GM21737 (cell line): ENCODE measurements around the gene PEX10.
A peak's percentile ranks its signal among the peaks of the same experiment; 100 is the strongest.

Source experiments
- ATAC-seq: cut with Tn5 transposase; IDR thresholded peaks from one replicate; pipeline ENCODE4 v1.9.1; 2021; ENCODE audit warnings: mild to moderate bottlenecking, moderate library complexity; ENCODE audit not compliant: unreplicated experiment

The PEX10 gene

DNA sequence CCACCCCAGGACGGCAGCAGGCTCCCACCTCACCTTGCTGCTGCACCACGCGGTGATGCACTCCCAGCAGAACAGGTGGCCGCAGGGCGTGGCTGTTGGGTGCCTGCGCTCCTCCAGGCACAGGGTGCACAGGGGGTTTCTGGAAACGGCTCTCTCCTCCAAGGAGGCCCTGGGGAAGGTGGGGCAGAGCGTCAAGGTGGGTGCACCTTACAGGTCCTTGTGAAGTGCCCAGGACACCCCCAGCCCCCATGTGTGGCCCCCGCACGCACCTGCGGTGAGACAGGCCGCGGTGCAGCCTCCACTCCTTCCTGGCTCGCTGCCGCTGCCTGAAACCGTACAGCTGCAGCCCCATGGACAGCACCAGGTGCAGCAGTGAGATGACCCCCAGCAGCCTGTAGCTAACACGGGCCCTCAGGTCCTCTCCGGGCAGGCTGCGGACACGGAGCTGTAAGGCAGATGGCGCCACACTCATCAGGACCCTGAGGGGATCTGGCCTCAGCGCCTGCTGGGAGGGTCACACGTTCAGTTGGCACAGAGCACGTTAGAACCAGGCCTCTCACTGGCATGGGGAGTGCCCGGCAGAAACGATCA is 5.8 kb downstream of the PEX10 start:
- no peak for ATAC-seq

DNA sequence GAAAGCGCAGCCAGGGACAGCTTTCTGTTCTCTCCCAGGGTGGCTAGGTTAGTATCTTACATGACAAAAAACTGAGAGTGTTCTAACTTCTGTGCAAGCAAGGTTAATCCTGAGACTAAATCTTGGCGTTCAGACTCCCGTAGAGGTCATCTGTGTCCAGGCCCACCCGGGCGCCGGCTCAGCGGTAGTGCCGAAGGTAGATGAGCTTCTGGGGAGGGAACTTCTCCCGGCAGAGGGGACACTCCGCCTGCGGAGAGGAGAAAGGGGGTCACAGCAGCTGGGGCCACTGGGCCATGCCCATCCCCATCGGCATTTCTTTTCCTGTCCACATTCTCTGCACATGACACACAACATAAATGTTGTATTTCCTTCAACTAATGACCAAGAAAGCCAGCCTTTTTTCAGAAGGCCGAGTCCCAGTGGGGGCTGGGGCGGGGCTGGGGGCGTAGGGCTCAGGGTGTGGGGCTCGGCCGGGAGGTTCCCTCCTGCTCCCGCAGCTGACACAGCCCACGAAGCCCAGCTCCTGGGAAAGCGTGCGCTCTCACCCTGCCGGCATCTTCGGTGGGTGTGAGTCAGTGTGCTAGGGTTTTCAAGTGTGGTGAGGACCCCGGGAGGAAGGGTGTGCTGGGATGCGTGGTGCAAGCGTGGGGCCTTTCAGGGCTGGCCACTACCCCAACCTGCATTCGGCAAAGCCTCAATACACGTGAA is 6.6 kb downstream of the PEX10 start:
- no peak for ATAC-seq

DNA sequence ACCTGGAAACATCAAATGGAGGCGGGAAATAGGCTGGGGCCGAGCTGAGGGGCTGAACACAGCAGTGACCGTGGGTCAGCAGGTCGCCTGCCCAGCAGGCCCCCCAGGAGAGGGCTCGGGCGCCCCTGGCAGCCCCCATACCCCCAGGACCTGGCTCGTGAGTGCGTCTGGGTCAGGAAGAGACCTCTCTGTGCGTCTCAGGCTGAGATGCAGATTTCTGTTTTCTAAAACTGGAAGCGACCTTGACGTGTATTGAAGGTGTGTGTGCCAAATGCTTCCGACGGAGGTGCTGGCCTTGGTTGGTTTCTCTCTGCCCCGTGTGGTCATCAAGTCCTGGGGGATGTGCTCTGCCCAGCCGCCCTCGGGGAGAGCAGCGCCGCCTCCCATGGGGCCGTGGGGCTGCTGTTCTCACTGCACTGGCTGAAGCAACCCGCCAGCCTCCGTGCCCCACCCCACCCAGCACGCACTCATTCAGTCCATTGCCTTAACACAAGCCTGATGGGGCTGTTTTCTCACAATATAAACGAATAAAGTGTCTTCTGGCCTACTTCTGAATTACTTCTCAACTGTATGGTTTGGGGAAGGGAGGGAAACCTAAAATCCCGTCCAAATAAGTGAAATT is 7.4 kb downstream of the PEX10 start:
- ATAC-seq = no peak

DNA sequence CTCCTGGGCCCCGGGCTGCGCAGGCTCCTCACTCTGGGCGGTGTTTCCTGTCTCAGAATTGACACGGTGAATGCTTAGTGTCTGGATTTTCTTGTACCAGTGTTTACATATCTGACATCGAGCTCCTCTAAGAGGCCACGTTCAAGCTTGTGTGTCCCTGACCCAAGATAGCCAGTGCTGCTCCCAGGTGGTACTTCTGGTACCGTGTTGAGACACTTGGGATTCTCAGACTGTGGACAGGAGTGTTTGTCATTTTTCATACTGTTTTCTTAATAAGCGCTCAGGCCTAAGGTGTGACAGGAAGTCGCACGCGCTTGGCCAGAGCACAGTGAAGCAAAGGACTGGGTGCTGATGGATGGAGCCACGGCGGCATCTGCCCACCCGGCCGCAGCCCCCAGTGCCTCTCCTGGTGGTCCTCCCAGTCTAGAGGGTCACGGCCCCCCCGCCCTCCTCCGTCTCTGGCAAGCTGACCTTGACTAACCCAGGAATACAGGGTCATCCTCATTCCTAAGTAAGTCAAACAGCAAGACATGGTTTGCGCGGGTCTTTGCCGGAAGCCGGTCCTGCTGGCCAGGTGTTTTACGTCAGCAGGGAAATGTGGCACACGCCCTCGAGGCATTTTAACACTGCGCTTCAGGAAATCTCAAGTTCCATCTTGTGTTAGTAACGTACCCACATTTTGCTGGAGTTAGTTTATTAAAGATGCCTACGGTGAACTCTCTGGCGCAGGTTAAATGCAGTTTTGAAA is 8.0 kb downstream of the PEX10 start:
- ATAC-seq = no peak

DNA sequence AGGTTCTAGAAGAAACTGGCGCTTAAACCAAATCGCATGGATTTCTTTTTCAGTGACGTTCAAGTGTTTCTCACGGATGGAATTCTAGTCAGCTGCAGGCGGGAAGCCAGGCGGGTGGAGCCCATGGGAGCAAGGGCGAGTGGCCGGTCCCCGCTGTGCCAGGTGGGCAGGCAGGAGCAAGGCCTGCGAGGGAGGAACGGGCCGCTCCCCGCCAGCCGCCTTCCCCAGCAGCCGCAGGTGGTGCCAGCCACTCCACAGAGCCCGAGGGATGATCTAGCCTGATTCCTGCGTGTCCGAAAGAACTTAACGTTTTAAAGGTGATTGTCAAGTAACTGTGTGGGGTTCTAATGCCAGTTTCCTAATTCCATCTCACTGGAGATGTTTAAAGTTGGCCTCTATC is 9.1 kb downstream of the PEX10 start:
- no peak for ATAC-seq

DNA sequence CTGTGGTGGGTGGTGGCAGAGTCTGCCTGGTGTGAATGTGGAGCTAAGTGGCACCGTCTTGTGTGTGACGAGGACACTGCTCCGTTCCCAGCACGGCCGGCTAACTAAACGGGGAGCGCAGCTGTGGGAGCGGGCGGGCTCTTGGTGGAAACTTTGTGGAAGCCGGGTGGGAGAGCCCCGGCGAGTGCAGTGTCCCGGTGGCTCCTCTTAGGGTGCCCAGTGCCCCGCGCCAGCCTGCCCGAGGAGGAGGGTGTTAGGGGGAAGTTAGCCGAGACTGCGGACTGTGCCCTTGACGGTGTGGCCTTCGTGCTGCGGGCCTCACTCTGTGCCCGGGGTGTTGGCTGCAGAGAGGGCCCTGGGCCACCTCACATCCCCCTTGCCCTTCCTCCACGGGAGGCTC is 9.9 kb downstream of the PEX10 start:
- no peak for ATAC-seq

DNA sequence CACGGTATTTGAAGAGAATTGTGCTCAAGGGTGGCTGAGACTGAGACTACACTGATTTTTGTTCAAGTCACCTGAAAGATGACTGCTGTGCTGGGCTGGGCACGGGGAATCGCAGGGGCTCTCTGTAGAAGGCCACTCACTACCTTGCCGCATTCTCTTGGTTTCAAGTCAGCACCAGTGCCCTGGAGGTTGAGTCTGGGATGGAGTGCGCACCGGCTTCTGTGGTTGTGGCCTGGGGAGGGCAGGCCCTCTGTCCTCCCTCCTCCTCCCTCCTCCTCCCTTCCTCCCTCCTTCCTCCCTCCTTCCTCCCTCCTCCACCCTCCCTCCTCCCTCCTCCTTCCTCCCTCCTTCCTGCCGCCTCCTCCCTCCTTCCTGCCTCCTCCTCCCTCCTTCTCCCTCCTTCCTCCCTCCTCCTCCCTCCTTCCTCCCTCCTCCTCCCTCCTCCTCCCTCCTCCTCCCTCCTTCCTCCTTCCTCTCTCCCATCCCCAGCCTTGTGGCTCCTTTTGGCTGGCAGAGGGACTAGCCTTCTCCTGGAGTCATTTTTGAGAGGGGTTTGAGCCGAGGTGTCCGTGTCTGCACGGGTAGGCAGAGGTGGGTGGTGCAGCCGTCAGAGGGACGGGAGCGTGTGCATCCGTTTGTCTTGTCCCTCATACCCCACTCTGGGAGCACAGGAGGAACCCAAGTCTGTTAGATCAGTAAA is 11.3 kb downstream of the PEX10 start:
- ATAC-seq = no peak

DNA sequence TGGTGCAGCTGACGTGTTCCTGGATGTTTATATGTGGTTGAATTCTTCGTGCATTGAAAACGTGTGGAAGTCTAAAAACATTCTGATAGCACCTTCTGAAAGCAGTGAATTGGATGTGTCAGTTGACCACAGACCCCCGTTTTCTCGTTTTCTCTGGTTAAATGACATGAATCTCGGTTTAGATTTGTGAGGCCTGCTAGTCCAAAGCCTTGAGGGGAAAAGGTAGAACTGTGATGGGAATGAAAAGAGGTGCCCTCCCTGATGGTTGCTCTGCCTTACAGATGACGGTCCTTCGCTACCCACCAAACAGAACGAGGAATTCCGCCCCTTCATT is 11.8 kb downstream of the PEX10 start:
- no peak for ATAC-seq

DNA sequence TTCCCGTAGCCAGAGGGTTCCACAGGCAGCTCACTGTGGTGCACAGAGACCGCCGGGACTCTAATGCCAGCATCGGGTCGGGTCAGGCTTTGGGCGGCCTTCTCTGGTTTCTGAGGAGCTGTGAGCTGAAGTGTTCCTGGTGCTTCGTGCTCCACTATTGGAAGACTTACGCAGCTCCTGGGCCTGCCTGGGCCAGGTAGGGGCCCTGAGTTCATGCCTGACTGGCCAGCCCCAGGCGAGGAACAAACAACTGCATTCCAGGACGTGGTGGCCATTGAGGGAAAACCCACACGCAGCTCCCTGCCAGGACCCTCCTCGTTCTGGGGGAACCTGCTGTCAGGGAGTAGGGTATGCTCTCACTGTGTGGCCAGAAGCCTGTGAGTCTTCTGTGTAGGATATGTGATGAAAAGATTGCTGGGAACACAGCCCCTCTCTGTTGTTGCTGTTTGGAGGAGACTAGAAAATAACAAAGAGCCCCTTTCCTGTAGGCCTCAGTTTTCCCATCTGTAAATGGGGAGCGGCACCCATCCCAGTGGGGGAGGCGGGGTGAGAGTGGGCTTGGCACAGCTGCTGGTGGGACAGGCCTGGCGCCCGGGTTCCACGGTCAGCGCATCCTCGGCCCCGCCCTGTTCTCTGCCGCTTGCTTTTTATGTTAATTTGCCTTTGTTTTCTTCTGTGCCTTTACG is 12.3 kb downstream of the PEX10 start:
- no peak for ATAC-seq

DNA sequence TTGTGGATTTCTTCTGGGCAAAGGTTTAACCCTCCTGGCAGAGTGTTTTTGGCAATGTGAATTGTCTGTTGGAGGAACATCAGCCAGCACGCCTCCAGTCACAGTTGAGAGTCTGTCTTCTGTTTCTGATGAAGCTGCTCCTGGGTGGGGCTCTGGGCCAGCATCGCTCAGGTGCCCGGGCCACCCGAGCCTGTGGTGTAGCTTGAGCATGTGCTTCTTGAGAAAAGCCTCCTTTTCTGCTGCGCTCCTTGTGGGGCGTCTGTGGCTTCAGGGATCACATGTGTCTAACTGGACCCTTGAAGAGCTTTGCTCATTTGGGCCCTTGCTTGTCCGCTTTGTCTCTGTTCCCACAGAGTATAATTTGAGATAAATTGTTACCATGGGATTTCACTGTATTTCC is 13.5 kb downstream of the PEX10 start:
- no peak for ATAC-seq

DNA sequence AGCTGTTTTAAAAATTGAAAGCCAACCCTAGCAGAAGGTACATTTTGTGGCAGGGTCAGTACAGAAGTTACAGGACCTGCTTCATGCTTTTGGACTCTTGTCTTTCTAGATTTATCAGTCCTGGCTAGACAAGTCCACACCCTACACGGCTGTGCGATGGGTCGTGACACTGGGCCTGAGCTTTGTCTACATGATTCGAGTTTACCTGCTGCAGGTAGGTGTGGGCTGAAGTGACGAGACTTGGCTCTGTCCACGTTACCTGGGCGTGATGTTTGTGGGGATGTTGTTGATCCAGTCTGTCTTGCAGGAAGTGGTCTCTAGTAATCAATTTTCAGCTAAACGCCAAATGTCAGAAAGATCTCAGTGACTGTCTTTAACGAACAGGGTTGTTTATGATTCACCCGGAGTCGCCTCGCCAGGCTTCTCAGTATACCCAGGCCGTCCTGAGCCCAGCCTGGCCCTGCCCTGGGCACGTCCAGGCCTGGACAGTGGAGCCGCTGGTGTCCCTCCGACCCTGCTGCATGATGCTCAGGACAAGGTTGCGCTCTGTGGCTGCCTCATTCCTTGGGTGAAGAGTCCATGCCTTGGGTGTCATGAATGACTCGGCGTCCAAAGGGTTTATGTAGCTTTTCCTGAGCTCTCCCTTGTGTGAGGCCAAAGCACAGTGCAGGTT is 15.2 kb downstream of the PEX10 start:
- no peak for ATAC-seq

DNA sequence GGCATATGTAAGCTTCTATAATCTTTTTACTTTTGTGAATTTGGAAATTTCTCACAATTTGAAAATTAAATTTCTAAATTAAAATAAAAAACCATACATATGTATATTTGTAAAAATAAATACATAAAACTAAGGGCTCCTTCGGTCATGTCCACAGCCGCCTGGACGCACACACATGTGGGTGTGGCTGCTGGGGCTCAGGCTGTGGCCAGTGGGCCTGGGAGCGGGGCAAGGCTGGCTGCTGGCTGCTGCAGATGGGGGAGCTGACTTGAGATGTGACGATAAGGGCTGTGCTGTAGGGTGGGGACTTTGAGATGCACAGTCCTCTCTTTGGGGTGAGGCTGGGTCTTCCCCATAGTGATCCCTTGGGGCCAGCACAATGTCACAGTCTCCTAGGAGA is 15.9 kb downstream of the PEX10 start:
- ATAC-seq = no peak

DNA sequence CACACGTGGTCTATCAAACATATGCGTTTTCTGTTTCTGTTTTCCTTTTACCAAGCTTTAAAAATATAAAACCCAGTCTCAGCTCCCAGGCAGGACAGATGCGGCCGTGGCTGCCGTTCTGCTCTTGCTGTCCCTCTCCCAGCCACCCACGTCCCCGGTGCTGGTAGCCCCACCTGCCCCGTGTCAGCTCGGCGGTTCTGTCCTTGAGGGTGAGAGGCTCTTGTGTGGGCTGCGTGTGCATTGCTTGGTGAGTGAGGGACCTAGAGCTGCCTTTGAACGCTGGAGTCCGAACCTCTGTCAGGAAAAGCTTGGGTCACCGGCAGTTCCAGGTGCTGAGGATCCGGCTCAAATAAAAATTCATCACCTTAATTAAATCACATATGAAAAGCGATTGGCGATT is 16.3 kb downstream of the PEX10 start:
- ATAC-seq = no peak

DNA sequence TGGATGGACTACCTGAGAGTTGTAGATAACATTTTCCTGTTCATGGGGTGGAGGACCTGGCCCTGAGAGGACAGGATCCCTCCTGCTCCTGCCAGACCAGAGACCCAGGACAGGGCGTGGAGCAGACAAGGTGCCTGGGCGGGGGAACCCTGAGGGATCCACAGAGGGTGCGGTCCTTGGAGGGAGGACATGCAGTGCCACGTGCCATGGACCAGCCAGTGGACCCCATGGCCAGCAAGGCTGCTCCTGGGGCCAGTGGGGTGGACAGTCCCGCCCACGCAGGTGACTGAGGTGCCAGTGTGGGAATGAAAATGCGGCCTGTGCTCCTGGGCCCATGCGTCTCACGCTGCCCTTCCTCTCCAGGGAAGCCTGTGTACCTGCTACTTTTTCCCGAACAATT is 17.1 kb downstream of the PEX10 start:
- no peak for ATAC-seq

DNA sequence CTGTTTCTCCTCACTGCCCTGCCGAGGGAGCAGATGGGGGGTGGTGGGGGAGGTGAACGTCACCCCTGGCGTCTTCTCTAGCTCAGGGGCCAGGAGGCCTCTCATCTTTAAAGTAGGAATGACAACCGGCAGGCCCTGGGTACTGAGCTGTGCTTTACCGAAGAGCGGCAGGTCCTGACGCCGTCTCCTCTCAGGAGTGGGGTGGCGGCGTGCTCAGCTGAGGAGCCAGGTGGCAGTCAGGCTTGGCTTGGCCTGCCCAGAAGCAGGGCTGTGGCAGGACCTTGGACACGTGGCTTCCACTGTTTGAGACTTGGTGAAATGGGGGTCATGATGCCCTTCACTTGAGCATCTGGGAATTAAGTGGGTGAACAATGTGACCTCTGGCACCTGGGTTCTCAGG is 17.6 kb downstream of the PEX10 start:
- no peak for ATAC-seq

DNA sequence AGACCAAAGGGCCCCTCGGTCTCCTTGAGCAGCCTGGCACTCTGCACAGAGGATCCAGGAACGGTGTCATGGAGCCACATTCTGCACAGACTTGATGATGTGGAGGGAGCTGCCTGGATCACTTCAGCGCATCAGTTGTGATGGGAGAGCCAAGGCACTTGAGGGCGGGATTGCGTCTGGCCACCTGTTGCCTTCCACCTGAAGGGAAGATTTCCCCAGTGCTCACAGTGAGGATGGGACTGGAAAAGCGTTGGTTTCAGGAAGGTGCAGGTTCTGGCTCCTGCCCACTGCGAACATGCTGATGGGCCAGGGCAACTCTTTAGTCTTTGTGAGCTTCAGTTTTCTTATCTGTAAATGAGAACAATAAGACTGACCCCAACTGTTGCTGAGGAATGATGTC is 18.1 kb downstream of the PEX10 start:
- ATAC-seq = no peak

DNA sequence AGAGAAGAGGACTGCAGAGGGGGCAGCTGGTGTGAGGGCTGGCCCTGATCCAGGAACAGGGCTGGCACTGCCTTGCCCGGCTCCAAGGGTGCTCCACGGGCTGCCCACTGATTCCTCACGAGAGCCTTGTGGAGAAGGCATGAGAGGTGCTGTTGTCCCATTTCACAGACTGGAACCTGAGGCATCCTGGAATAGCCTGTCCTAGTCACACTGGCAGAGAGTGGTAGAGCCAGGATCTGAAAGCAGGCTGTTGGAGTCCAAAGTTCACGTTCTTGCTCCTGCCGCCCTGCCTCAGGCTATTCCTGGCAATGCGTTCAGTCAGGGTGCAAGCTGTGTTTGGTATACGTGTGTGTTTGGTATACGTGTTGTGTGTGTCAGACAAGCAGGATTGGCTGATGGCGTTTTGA is 18.9 kb downstream of the PEX10 start:
- no peak for ATAC-seq

DNA sequence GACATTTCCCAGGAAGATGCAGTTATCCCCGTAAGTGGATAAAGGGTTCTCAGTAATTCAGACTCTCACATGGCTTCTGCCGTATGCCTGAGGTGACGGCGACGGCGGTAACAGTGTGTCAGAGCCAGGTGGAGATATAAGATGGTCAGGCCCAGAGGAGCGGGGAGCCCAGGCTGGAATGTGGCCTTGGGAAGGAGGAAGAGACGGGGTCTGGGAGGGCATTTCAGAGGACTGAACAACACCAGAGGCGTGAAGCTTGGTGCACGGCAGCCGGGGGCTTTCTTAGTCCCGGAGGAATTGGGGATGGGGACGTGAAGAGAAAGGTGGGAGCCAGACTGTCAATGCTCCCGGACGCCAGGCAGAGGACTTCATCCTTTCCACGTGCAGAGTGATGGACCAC is 19.7 kb downstream of the PEX10 start:
- ATAC-seq = no peak

DNA sequence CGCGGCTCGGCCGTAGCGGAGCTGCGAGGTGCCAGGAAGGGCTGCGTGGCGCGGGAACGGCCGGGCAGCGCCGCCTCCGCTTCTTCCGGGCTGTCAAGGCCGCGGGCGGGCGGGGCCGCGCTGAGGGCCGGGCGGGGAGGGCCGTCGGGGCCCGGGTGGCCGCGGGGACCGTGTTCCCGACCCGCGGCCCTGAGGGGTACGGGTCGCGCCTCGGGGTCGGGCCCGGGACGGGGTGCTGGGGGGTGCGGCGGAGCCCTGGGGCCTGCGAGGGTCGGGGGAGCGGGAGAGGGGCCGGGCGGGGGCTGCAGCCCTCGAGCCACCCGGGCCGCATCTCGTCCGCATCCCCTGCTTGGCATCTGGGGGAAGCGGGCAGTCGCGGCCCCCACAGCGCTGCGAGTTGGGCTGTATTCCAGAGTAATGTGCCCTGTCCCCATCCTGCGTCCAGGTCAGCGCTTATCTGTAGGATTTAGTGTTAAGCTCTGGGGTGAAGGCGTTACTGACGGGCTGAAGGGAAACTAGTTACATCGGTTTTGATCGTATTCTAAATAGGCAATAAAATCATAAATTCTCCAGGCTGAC is 20.3 kb downstream of the PEX10 start:
- ATAC-seq = peak; percentile 24
